Psoas muscle (tissue), 8 donors: Measurements from ENCODE around the gene COIL. TPM values are rescaled to one million over a fixed set of nuclear protein-coding genes. Genes with fewer than 3 reads are reported as not detected.

Source experiments
- ATAC-seq, 4 donors: fragments of 200-7000 bp; cut with Tn5 transposase; one replicate each; pipeline ENCODE4 v1.9.1; 2020; ENCODE audit warnings: moderate library complexity in 3 of 4, mild to moderate bottlenecking in 2 of 4
- DNase-seq, 2 donors: peaks; one replicate each; pipeline ENCODE4 v3.0.0-alpha.2; 2020
- H3K27ac ChIP-seq: fragments of 200-600 bp; one replicate; pipeline ENCODE4 v1.8.0; 2022
- H3K27me3 ChIP-seq, 3 donors: fragments of 200-600 bp in 1 of 3; one replicate each; pipeline versions ENCODE4 v1.6.1 to v1.8.0; 2013 to 2022; ENCODE audit warnings: low read length in 2 of 3, mild to moderate bottlenecking in 2 of 3, moderate library complexity in 1 of 3; ENCODE audit not compliant: insufficient read depth in 3 of 3
- H3K36me3 ChIP-seq, 2 donors: fragments of 200-600 bp in 1 of 2; one replicate each; pipeline versions ENCODE4 v1.6.1 to v1.8.0; 2013 to 2022; ENCODE audit warnings: low read depth in 1 of 2, mild to moderate bottlenecking in 1 of 2, moderate library complexity in 1 of 2; ENCODE audit not compliant: insufficient read depth in 1 of 2
- H3K4me1 ChIP-seq: fragments of 200-600 bp; one replicate; pipeline ENCODE4 v1.8.0; 2022
- H3K4me3 ChIP-seq: fragments of 200-600 bp; one replicate; pipeline ENCODE4 v1.8.0; 2022; ENCODE audit warnings: mild to moderate bottlenecking
- H3K9me3 ChIP-seq: fragments of 200-600 bp; one replicate; pipeline ENCODE4 v1.8.0; 2022
- WGBS, 3 donors: extraction: QIAGEN DNeasy Blood & Tissue Kit; methylation state at CpG; one replicate each; pipeline versions ENCODE4 v1.1.6 to v1.1.7; 2013; 5-methylcytosine and 5-hydroxymethylcytosine counted together
- intact Hi-C, 2 donors: fragments of 100-400 bp; cut with DNase I; formaldehyde crosslinking; loops; one replicate each; pipeline versions ENCODE4 v1.11.0 to v1.14.2; 2022
- polyA plus RNA-seq, 3 donors: library from polyadenylated mRNA; stranded (reverse); fragments of 200-250 nt; gene quantifications; one replicate each; pipeline ENCODE4 v1.2.3, GENCODE V29; 2013
- total RNA-seq, 4 donors: library from RNA; stranded (reverse); fragmentation: NEBNext Ultra II Directional in 2 of 4; extraction: Animal tissue kit (Norgen Biotek cat#: 25700) in 2 of 4; gene quantifications; one replicate each; pipeline versions ENCODE4 v1.2.1 to v1.2.4, GENCODE V29; 2021 to 2023
- TF ChIP-seq, protein P1 (sequence below): fragments of 200-600 bp; IDR thresholded peaks from one replicate; pipeline ENCODE4 v1.8.0; 2022; ENCODE audit warnings: antibody characterized with exemption
- donor health status: healthy with polysubstance abuse.
- donor health status: DM: no; HTN: no; CAD: no; lungs with moderate emphysema.
- donor health status: Bipolar disorder and iron deficiency.
- donor health status: healthy.
- donor health status: DM: yes; HTN: yes; CAD: no.
- donor health status: DM: no; HTN: no; CAD: no.
- donor health status: DM: no; HTN: no; CAD: no.
- donor health status: DM: yes; HTN: yes; CAD: no.

Gene COIL
- total and polyA plus RNA-seq, 7 donors = 6.6 to 12.3 (median 9.2) TPM

DNA sequence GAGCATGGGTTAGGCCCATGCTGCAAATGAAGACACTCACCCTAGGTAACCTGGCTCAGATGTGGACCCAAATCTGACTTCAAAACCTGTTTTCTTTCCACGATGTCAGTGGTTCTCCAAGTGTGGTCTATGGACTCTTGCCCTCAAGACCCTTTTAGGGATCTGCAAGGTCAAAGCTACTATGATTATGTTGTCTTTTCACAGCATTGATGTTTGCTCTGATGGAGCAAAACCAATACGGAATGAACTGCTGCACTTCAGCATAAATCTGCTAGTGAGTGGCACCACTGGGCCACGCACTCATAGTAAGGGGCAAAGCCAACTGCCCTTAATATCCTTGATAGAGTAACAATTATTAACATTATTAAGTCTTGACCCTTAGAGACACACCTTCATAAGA is 25.4 kb downstream of the COIL start:
- DNase-seq = no peak
- TF ChIP-seq, protein P1, sequence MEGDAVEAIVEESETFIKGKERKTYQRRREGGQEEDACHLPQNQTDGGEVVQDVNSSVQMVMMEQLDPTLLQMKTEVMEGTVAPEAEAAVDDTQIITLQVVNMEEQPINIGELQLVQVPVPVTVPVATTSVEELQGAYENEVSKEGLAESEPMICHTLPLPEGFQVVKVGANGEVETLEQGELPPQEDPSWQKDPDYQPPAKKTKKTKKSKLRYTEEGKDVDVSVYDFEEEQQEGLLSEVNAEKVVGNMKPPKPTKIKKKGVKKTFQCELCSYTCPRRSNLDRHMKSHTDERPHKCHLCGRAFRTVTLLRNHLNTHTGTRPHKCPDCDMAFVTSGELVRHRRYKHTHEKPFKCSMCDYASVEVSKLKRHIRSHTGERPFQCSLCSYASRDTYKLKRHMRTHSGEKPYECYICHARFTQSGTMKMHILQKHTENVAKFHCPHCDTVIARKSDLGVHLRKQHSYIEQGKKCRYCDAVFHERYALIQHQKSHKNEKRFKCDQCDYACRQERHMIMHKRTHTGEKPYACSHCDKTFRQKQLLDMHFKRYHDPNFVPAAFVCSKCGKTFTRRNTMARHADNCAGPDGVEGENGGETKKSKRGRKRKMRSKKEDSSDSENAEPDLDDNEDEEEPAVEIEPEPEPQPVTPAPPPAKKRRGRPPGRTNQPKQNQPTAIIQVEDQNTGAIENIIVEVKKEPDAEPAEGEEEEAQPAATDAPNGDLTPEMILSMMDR = no peak
- ATAC-seq = no peak
- WGBS, 3 donors = 89 to 97% (median 92%) methylated on average over 3 of the region's 3 CpGs
- H3K36me3 ChIP-seq = peaks cover 7 to 69% of the 10 kb centered on the region in 2 donors
- H3K4me1 ChIP-seq = no peaks in the 10 kb centered on the region
- H3K4me3 ChIP-seq = no peak overlapping the region
- intact Hi-C loops = loop anchor here in 1 of 2 donors (5.0 kb wide), 1 partner anchor 43 kb away; no protein-coding TSS in a partner anchor
- no peaks in the 10 kb centered on the region for H3K27me3 ChIP-seq
- H3K27ac ChIP-seq = no peak overlapping the region
- no peaks in the 10 kb centered on the region for H3K9me3 ChIP-seq

DNA sequence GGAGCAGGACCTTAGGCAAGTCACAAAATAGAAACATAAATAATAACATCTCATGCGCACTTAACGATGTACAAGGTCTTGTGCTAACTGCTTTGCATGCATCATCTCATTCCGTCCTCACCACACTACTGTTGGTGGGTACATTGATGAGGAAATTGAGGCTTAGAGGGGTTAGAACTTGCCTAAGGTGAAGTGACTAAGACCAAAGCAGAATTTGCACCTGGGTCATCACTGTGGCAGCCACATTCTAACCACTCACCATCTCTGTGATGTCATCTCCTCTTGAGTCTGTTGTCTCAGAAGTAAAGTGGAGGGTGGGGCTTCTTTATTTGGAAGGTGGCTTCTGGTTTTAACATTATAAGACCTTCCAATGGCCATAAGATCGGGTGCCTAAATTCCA is 26.6 kb downstream of the COIL start:
- TF ChIP-seq, protein P1 = no peak
- intact Hi-C loops = no loop called here
- Histone ChIP-seq H3K27me3 (no peaks in the 10 kb centered on the region), H3K4me1 (no peaks in the 10 kb centered on the region), H3K27ac (no peak overlapping the region), H3K36me3 (peaks cover 7 to 59% of the 10 kb centered on the region in 2 donors), H3K4me3 (no peak overlapping the region), H3K9me3 (no peaks in the 10 kb centered on the region)
- DNase-seq = no peak
- no peak for ATAC-seq
- 91 to 94% (median 93%) methylated on average over 4 of the region's 4 CpGs for WGBS, 3 donors

DNA sequence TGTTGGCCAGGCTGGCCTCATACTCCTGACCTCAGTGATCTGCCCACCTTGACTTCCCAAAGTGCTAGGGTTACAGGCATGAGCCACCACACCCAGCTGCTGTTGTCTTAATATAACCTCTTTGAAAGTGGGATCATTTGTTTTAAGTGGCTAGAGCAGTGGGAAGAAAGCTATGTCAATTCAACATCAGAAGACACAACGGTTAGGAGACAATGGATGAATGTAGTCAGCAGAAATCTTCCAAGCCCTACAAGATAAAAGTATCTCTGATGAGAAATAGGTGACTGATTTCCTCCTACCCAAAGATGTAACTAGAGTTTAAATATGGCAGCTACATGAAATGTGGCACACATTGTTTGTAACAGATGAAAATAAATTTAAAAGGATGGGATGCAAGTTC is 27.0 kb downstream of the COIL start:
- intact Hi-C loops = no loop called here
- WGBS, 3 donors = 89 to 97% (median 95%) methylated on average over 1 of the region's 1 CpG
- Histone ChIP-seq H3K4me1 (no peaks in the 10 kb centered on the region), H3K9me3 (no peaks in the 10 kb centered on the region), H3K27ac (no peak overlapping the region), H3K4me3 (no peak overlapping the region), H3K36me3 (peaks cover 7 to 55% of the 10 kb centered on the region in 2 donors), H3K27me3 (no peaks in the 10 kb centered on the region)
- TF ChIP-seq, protein P1 = no peak
- DNase-seq (no peak), ATAC-seq (no peak)

DNA sequence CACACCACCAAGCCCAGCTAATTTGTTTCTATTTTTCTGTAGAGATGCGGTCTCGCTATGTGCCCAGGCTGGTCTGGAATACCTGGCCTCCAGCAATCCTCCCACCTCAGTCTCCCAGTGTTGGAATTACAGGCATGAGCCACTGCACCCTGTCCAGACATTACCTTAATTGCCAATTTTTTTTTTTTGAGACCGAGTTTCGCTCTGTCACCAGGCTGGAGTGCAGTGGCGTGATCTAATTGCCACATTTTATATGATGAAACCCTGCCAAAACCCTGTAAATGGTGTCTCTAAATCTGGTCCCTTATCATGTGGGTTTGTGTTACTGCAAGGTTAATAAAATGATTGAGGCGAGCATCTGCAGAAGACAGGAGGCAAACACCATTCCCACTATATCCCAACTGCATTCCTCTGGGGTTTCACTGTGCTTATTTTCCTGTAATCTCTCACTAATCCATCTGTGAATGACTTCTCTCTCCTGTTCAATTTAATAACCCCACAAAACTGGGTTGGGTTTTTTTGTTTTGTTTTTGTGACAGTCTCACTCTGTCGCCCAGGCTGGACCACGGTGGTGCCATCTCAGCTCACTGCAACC is 27.6 kb downstream of the COIL start:
- Histone ChIP-seq H3K27me3 (no peaks in the 10 kb centered on the region), H3K36me3 (peaks cover 7 to 48% of the 10 kb centered on the region in 2 donors), H3K9me3 (no peaks in the 10 kb centered on the region), H3K4me3 (no peak overlapping the region), H3K4me1 (no peaks in the 10 kb centered on the region), H3K27ac (no peak overlapping the region)
- TF ChIP-seq, protein P1 = no peak
- intact Hi-C loops = no loop called here
- WGBS, 3 donors = 94 to 95% (median 95%) methylated on average over 8 of the region's 8 CpGs
- DNase-seq = no peak
- no peak for ATAC-seq
